Naive B cell (primary cell): ENCODE measurements around the gene AGTR1. TPM values are rescaled to one million over a fixed set of nuclear protein-coding genes. Genes with fewer than 3 reads are reported as not detected.
"Not testable (repeated sequence)": the region's sequence is repeated elsewhere in the genome, so short reads cannot be mapped to it uniquely, and the experiment has no call there.

Experiments
- ATAC-seq, 2 donors: fragments of 150-1000 bp; cut with Tn5 transposase; 2 replicates each; pipeline ENCODE4 v1.10.0; 2021; ENCODE audit warnings: low read depth in 2 of 2, mild to moderate bottlenecking in 2 of 2, moderate library complexity in 2 of 2
- DNase-seq: peaks from one replicate; pipeline ENCODE4 v3.0.0; 2022
- H3K27ac Mint-ChIP-seq, 6 donors: one replicate each; pipeline ENCODE4 v1.8.0; 2020 to 2022; ENCODE audit warnings: mild to moderate bottlenecking in 6 of 6, mixed read lengths in 6 of 6, moderate library complexity in 5 of 6, inconsistent platforms in 2 of 6
- H3K27me3 Mint-ChIP-seq, 3 donors: one replicate each; pipeline ENCODE4 v1.8.0; 2021 to 2022; ENCODE audit warnings: mixed read lengths in 3 of 3, mild to moderate bottlenecking in 1 of 3
- H3K36me3 Mint-ChIP-seq, 2 donors: one replicate each; pipeline ENCODE4 v1.8.0; 2020 to 2022; ENCODE audit warnings: mixed read lengths in 2 of 2, inconsistent platforms in 1 of 2, mild to moderate bottlenecking in 1 of 2
- H3K4me1 Mint-ChIP-seq, 3 donors: one replicate each; pipeline ENCODE4 v1.8.0; 2020 to 2022; ENCODE audit warnings: mixed read lengths in 3 of 3, inconsistent platforms in 1 of 3, mild to moderate bottlenecking in 1 of 3, moderate library complexity in 1 of 3
- H3K4me3 Mint-ChIP-seq, 8 donors: one replicate each; pipeline ENCODE4 v1.8.0; 2020 to 2022; ENCODE audit warnings: mild to moderate bottlenecking in 8 of 8, mixed read lengths in 8 of 8, moderate library complexity in 8 of 8, inconsistent platforms in 2 of 8
- H3K9me3 Mint-ChIP-seq, 7 donors: one replicate each; pipeline ENCODE4 v1.8.0; 2020 to 2022; ENCODE audit warnings: mixed read lengths in 7 of 7, mild to moderate bottlenecking in 5 of 7, inconsistent platforms in 2 of 7, moderate library complexity in 1 of 7
- polyA plus RNA-seq, 6 donors: library from polyadenylated mRNA; unstranded; fragments of 300-500 nt; fragmentation: Illumina TruSeq; gene quantifications; one replicate each; pipeline ENCODE4 v1.2.3, GENCODE V29; 2021; ENCODE audit warnings: low read depth in 6 of 6

The AGTR1 gene
- polyA plus RNA-seq, 6 donors from 2014 or later = not detected

DNA sequence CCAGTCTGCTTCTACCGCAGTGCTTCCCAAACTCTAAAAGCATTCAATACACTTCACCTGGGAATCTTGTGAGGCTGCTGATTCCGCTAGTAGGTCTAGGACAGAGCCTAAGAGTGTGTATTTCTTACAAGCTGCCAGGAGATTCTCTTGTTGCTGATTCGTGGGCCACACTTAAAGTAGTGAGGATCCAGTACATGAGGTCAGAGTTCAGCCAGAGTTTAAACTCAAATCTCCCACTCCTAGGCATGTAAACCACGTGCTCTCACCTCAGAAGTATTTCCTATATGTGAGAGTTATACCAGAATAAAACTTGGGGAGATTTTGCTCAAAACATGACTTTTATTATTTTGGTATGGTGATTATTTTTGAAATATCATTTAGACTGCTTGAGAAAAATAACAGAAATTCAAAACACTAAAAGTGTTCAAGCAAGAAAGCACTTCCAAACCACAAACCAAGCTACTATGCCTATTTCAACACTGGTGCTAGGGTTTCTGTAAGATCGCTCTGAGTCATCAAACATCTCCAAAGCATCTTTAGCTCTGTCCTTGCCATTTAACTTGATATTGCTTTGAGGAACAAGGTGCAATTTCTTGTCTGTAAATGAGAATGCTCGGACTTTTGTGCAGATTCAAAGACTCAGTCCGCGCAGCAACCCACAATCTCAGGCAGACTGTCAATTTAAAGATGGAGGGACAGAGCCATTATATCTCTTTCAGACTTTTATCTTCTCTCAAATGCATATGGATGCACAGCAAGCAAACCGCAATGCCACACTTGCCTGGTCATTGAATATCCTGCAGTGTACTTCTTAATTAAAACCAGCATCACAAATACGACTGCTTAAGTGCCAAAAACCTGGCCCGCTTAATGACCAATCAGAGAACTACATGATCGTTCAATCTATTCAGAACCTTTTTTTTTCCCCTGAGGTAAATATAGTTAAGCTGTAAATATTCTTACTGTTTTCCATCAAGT lies 59.8 kb downstream of the AGTR1 start:
- H3K27ac Mint-ChIP-seq = no peak overlapping the region
- ATAC-seq (no peak), DNase-seq (no peak)
- H3K4me3 Mint-ChIP-seq = no peak overlapping the region
- no peaks in the 10 kb centered on the region for H3K36me3 Mint-ChIP-seq
- peaks cover 0 to 5% (median 3%) of the 10 kb centered on the region in 3 donors for H3K27me3 Mint-ChIP-seq
- no peaks in the 10 kb centered on the region for H3K4me1 Mint-ChIP-seq
- H3K9me3 Mint-ChIP-seq = peaks cover 0 to 7% (median 1%) of the 10 kb centered on the region in 7 donors

DNA sequence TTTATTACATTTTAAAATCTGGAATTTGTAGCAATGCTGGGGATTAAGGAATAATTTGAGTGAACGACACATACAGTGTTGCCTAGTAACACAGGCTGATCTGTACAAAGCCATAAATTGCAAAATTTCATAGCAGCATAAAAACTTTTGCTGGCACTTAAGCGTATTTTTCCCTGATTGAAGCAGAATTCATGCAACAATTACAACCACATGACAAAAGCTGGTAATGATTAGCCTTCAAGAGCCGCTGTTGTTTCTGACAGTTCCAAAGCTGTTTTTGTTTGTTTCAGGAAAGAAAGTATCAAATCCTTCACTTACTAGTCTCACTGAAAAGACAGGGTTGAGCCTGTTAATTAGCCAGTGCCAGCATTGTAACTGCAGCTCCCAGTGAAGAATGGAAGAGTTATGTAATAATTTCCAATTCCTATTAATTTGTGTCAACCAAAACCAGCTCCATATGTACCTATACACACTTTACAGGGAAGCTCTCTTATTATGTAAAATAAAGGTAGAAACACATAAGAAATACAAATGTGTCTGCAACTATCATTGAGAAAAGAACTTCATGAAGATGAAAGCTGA lies 60.7 kb downstream of the AGTR1 start:
- Mint-ChIP-seq H3K4me3 (no peak overlapping the region), H3K9me3 (peaks cover 0 to 7% (median 1%) of the 10 kb centered on the region in 7 donors), H3K4me1 (no peaks in the 10 kb centered on the region)

GRCh38 chr3:148759430-148759829 lies 61.7 kb downstream of the AGTR1 start:
- H3K36me3 Mint-ChIP-seq = no peaks in the 10 kb centered on the region
- ATAC-seq (no peak), DNase-seq (no peak)

More for the DNA sequence above, 60.7 kb downstream of the AGTR1 start:
- ATAC-seq (no peak), DNase-seq (no peak)
- H3K27ac Mint-ChIP-seq = no peak overlapping the region
- H3K36me3 Mint-ChIP-seq = no peaks in the 10 kb centered on the region
- peaks cover 0 to 5% (median 3%) of the 10 kb centered on the region in 3 donors for H3K27me3 Mint-ChIP-seq

DNA sequence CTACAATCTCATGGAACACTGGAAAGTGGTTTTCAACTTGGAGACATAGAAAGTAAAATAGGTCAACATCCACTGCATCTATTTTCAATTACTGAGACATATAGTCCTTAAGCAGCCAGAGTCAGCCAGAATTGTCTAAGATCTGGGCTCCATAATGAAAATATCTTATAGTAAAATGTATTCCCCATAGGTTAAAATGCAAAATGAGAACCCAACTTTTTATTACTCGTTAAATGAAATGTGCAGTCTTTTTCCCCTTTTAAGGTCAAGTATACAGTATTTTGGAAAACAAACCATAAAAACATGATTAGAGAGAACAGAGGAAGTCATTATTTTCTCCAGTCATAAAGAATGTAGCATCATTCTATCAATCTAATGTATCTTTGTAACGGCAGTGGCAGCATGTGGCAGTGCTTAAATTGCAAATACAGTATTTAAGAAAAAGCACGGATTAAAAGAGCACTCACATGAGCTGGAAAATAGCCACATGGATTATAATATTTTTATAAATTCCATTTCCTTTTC lies 65.5 kb downstream of the AGTR1 start:
- ATAC-seq = no peak
- Mint-ChIP-seq H3K27me3 (no peaks in the 10 kb centered on the region), H3K4me3 (no peak overlapping the region), H3K36me3 (no peaks in the 10 kb centered on the region), H3K9me3 (peaks cover 0 to 7% (median 0%) of the 10 kb centered on the region in 7 donors), H3K27ac (no peak overlapping the region), H3K4me1 (no peaks in the 10 kb centered on the region)
- DNase-seq = no peak

More at GRCh38 chr3:148759430-148759829, 61.7 kb downstream of the AGTR1 start:
- H3K27ac Mint-ChIP-seq = no peak overlapping the region
- H3K27me3 Mint-ChIP-seq = peaks cover 0 to 5% (median 3%) of the 10 kb centered on the region in 3 donors
- H3K4me3 Mint-ChIP-seq = no peak overlapping the region
- H3K4me1 Mint-ChIP-seq = no peaks in the 10 kb centered on the region
- peaks cover 0 to 7% (median 1%) of the 10 kb centered on the region in 7 donors for H3K9me3 Mint-ChIP-seq

DNA sequence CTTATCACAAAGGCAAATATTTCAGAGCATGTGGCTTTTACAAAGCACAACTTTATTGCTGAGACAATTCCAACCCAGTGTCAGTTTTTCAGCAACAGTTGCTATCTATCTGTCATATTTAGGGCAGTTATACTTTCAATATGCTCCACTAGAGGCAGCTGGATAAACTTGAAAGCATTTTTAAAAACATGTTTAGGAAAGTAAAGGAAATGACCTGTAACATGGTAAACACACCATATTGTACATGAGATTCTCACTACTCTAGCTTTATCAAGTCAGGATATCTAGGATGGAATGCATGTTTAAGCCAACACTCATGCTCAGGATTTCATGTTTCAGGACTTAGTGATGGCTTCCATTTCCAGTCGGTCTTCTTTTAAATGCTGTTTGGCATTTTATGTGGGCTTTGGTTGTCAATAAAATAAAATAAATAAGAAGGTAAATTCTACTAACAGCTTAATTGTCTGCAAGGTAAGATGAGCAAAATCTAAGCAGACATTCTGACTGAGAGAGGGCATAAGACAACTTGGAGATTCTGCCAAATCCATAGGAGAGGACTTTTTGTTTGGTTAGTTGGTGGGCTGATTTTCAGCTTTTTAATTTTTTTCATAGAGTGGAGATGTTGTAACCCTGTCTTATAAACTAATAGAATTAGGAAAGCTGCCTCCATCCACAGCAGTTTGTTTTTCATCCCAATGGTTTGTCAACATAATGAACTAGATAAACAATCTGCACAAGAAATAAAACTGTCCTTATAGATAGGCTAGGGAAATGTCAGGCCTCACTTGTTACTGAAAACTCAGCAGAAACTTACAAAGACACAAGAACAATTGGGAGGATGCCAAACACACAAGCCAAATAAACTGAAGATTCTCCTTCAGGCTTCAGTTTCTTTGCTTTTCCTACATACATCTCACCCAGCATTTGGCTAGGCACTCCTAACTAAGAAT lies 66.6 kb downstream of the AGTR1 start:
- H3K36me3 Mint-ChIP-seq = no peaks in the 10 kb centered on the region
- peaks cover 0 to 11% (median 2%) of the 10 kb centered on the region in 7 donors for H3K9me3 Mint-ChIP-seq
- no peak overlapping the region for H3K27ac Mint-ChIP-seq
- no peak for DNase-seq
- H3K27me3 Mint-ChIP-seq = peaks cover 0 to 2% (median 0%) of the 10 kb centered on the region in 3 donors
- no peaks in the 10 kb centered on the region for H3K4me1 Mint-ChIP-seq
- no peak overlapping the region for H3K4me3 Mint-ChIP-seq
- no peak for ATAC-seq

DNA sequence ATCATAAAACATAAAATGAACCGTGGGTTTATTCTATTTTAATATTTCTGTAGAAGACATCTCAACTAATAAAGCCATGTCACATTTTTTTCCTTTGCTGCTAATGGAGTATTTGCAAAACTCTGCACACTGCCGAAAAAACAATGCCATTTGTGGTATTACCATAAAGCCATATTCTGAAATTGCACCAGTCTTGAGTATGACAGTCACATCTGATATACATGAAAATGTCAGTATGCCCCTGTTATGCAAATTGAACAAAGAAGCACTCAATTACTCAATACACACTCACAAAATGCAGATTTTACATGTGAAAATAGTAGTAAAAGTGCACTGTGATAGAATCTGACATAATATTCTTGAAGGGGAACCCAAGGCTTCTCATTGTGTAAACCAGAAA lies 74.7 kb downstream of the AGTR1 start:
- H3K27me3 Mint-ChIP-seq = peaks cover 0 to 7% (median 4%) of the 10 kb centered on the region in 3 donors
- H3K4me1 Mint-ChIP-seq = no peaks in the 10 kb centered on the region
- ATAC-seq (no peak), DNase-seq (no peak)
- no peaks in the 10 kb centered on the region for H3K36me3 Mint-ChIP-seq
- H3K4me3 Mint-ChIP-seq = no peak overlapping the region
- H3K9me3 Mint-ChIP-seq = peaks cover 2 to 25% (median 14%) of the 10 kb centered on the region in 7 donors
- no peak overlapping the region for H3K27ac Mint-ChIP-seq

GRCh38 chr3:148772835-148773234 lies 75.1 kb downstream of the AGTR1 start:
- H3K4me1 Mint-ChIP-seq = no peaks in the 10 kb centered on the region
- peaks cover 2 to 25% (median 14%) of the 10 kb centered on the region in 7 donors for H3K9me3 Mint-ChIP-seq
- no peak overlapping the region for H3K27ac Mint-ChIP-seq
- H3K27me3 Mint-ChIP-seq = peaks cover 0 to 7% (median 4%) of the 10 kb centered on the region in 3 donors
- ATAC-seq = no peak
- DNase-seq = no peak
- H3K36me3 Mint-ChIP-seq = no peaks in the 10 kb centered on the region
- H3K4me3 Mint-ChIP-seq = no peak overlapping the region

- H3K4me1 Mint-ChIP-seq = no peaks in the 10 kb centered on the region
- ATAC-seq (no peak), DNase-seq (no peak)
- H3K36me3 Mint-ChIP-seq = no peaks in the 10 kb centered on the region
- no peak overlapping the region for H3K4me3 Mint-ChIP-seq
- peaks cover 2 to 23% (median 13%) of the 10 kb centered on the region in 7 donors for H3K9me3 Mint-ChIP-seq
- no peak overlapping the region for H3K27ac Mint-ChIP-seq
- H3K27me3 Mint-ChIP-seq = peaks cover 0 to 7% (median 4%) of the 10 kb centered on the region in 3 donors
These were observed 76.1 kb downstream of the AGTR1 start for GRCh38 chr3:148773805-148774204.

DNA sequence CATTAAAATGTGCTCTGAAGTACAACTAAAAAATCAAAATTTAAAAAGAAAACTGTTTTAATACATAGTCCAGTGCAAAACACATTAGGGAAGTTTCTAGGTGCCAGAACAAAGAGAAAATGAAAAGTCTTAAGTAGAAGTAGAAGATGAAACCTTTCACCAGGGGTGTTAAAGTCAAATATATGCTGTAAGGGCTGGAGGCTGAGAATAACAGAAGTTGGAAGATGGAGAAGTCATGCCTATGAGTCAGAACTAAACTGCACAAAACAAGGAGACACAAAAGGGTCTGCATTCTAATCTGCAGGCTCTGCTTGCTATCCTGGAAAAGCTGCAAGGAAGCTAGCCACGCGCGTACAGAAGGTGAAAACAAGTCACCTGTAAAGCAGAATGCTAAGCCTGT lies 81.2 kb downstream of the AGTR1 start:
- Mint-ChIP-seq H3K36me3 (no peaks in the 10 kb centered on the region), H3K27me3 (no peaks in the 10 kb centered on the region), H3K4me1 (no peaks in the 10 kb centered on the region), H3K4me3 (no peak overlapping the region), H3K9me3 (peaks cover 0 to 6% (median 3%) of the 10 kb centered on the region in 7 donors), H3K27ac (no peak overlapping the region)
- no peak for ATAC-seq
- no peak for DNase-seq

GRCh38 chr3:148785026-148785425 lies 87.3 kb downstream of the AGTR1 start:
- H3K4me1 Mint-ChIP-seq, H3K36me3 Mint-ChIP-seq, H3K27me3 Mint-ChIP-seq, DNase-seq, H3K27ac Mint-ChIP-seq, H3K9me3 Mint-ChIP-seq, H3K4me3 Mint-ChIP-seq, ATAC-seq: not testable (repeated sequence)

GRCh38 chr3:148786159-148786558 lies 88.5 kb downstream of the AGTR1 start:
- H3K9me3 Mint-ChIP-seq, H3K36me3 Mint-ChIP-seq, H3K27me3 Mint-ChIP-seq, ATAC-seq, DNase-seq, H3K4me3 Mint-ChIP-seq, H3K27ac Mint-ChIP-seq, H3K4me1 Mint-ChIP-seq: not testable (repeated sequence)

DNA sequence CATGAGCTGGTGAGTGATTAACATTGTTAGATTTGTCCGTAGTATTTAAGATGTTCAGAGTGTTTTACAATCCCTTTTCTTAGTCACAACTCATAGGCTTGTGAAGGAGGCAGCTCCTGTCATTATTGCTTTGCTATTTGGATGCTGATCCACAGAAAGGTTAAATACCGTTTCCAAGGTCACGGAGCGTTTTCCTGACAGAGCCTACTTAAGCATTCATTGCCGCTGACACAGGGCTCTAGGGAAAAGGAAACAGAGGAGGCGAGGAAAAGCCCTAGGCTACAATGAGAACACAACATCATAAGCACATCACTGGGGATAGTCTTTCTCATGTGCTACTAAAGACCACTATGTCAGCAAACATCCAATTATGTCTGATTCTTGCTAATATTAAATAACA lies 91.4 kb downstream of the AGTR1 start:
- H3K4me3 Mint-ChIP-seq = no peak overlapping the region
- no peaks in the 10 kb centered on the region for H3K36me3 Mint-ChIP-seq
- H3K27ac Mint-ChIP-seq = no peak overlapping the region
- H3K4me1 Mint-ChIP-seq = no peaks in the 10 kb centered on the region
- no peak for ATAC-seq
- no peak for DNase-seq
- H3K27me3 Mint-ChIP-seq = no peaks in the 10 kb centered on the region
- peaks cover 0 to 5% (median 0%) of the 10 kb centered on the region in 7 donors for H3K9me3 Mint-ChIP-seq

DNA sequence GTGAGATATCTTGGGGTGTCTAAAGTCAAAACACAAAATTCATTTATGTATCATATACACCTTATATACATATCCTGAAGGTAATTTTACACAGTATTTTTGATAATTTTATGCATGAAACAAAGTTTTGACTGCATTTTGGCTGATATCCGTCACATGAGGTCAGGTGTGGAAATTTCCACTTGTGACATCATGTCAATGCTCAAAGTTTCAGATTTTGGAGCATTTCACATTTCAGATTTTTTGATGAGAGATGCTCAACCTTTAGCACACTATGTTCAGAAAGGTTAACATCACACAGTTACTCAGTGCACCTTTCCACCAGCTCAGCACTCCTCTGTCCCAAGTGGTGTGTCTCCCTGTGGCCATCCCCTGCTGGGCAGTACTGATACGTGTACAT lies 92.2 kb downstream of the AGTR1 start:
- DNase-seq (no peak), ATAC-seq (no peak)
- no peak overlapping the region for H3K4me3 Mint-ChIP-seq
- no peaks in the 10 kb centered on the region for H3K4me1 Mint-ChIP-seq
- no peaks in the 10 kb centered on the region for H3K36me3 Mint-ChIP-seq
- H3K27me3 Mint-ChIP-seq = no peaks in the 10 kb centered on the region
- H3K9me3 Mint-ChIP-seq = peaks cover 0 to 5% (median 0%) of the 10 kb centered on the region in 7 donors
- no peak overlapping the region for H3K27ac Mint-ChIP-seq
